ENCODE measurements around the gene IDUA. TPM values are rescaled to one million over a fixed set of nuclear protein-coding genes. Genes with fewer than 3 reads are reported as not detected.

IDUA gene
- total and polyA plus RNA-seq, 8 donors = 8.8 to 278 (median 21.7) TPM

DNA sequence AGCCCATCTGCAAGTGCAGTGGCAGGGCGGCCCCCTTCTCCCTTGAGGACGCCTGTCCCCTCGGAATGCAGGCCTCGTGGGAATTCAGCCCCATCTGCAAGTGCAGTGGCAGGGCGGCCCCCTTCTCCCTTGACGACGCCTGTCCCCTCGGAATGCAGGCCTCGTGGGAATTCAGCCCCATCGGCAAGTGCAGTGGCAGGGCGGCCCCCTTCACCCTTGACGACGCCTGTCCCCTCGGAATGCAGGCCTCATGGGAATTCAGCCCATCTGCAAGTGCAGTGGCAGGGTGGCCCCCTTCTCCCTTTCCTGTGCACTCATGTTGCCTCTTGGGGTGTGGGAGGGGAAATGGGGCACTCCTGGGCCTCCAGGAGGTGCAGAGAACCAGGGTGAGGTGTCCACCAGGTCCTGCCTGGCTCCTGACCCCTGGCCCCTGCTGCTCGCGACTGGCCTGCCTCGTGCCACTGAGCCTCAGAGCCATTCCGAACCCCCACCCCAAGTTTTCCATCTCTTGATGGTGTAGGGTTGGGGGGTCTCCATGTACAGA lies 13.1 kb downstream of the IDUA start:
- DNase-seq = no peak
- H3K27me3 ChIP-seq = peaks cover 26 to 96% (median 79%) of the 10 kb centered on the region in 3 donors
- H3K27ac ChIP-seq = no peak overlapping the region
- H3K4me3 ChIP-seq = no peak overlapping the region
- WGBS, 5 donors = 58 to 67% (median 62%) methylated on average over 8 to 18 of the region's 18 CpGs
- H3K9me3 ChIP-seq = no peaks in the 10 kb centered on the region
- intact Hi-C loops (cut with DNase I; ENCODE audit: low total_unique reads) = no loop called here
- peaks cover 29 to 49% (median 45%) of the 10 kb centered on the region in 4 donors for H3K4me1 ChIP-seq
- TF ChIP-seq EP300 (IDR thresholded peaks at IDR 0.05) (no peak), POLR2A (IDR thresholded peaks at IDR 0.05) (no peak), POLR2AphosphoS5 (IDR thresholded peaks at IDR 0.05) (no peak)
- TF ChIP-seq, protein P1, sequence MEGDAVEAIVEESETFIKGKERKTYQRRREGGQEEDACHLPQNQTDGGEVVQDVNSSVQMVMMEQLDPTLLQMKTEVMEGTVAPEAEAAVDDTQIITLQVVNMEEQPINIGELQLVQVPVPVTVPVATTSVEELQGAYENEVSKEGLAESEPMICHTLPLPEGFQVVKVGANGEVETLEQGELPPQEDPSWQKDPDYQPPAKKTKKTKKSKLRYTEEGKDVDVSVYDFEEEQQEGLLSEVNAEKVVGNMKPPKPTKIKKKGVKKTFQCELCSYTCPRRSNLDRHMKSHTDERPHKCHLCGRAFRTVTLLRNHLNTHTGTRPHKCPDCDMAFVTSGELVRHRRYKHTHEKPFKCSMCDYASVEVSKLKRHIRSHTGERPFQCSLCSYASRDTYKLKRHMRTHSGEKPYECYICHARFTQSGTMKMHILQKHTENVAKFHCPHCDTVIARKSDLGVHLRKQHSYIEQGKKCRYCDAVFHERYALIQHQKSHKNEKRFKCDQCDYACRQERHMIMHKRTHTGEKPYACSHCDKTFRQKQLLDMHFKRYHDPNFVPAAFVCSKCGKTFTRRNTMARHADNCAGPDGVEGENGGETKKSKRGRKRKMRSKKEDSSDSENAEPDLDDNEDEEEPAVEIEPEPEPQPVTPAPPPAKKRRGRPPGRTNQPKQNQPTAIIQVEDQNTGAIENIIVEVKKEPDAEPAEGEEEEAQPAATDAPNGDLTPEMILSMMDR (IDR thresholded peaks at IDR 0.05) = no peak
- no peaks in the 10 kb centered on the region for H3K36me3 ChIP-seq

DNA sequence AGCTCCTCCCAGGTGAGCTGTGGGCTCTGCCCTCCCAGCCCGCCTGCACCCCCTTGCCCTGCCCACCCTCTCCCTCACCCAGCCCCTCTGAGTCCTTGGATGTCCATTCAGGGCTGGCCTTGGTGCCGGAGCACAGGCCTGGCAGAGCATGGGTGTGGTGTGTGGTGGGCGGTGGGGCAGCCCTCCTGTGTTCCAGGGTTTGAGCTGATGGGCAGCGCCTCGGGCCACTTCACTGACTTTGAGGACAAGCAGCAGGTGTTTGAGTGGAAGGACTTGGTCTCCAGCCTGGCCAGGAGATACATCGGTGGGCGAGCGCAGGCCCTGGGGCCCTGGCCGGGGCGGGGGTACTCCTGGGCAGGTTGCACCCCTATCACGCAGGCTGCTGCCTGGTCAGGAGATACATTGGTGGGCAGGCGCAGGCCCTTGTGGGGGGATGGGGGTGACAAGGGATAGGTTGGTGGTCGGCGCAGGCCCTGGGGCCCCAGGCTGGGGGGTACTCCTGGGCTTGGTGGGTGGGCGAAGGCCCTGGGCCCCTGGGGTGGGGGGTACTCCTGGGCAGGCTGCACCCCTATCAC lies 13.9 kb downstream of the IDUA start:
- intact Hi-C loops (cut with DNase I; ENCODE audit: low total_unique reads) = no loop called here
- no peak for DNase-seq
- Histone ChIP-seq H3K4me1 (peaks cover 29 to 49% (median 44%) of the 10 kb centered on the region in 4 donors), H3K27me3 (peaks cover 26 to 100% (median 86%) of the 10 kb centered on the region in 3 donors), H3K9me3 (no peaks in the 10 kb centered on the region), H3K4me3 (no peak overlapping the region), H3K36me3 (no peaks in the 10 kb centered on the region), H3K27ac (no peak overlapping the region)
- WGBS, 5 donors = 71 to 79% (median 78%) methylated on average over 7 to 15 of the region's 15 CpGs
- no peak for TF ChIP-seq POLR2AphosphoS5 (IDR thresholded peaks at IDR 0.05)
- TF ChIP-seq, protein P1 (IDR thresholded peaks at IDR 0.05) = no peak
- TF ChIP-seq EP300 (IDR thresholded peaks at IDR 0.05) = no peak
- TF ChIP-seq POLR2A (IDR thresholded peaks at IDR 0.05) = no peak

DNA sequence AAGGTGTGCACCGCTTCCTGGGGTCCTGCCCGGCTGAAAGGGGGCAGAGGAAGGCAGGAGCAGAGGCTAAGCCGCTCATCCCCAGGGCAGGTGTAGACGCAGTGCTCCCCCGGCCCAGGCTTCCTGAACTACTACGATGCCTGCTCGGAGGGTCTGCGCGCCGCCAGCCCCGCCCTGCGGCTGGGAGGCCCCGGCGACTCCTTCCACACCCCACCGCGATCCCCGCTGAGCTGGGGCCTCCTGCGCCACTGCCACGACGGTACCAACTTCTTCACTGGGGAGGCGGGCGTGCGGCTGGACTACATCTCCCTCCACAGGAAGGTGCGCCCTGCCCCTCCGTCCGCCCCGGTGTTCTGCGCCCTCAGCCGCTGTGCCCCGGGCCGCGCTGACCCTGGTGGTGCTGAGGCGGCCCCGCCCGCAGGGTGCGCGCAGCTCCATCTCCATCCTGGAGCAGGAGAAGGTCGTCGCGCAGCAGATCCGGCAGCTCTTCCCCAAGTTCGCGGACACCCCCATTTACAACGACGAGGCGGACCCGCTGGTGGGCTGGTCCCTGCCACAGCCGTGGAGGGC lies 14.8 kb downstream of the IDUA start:
- DNase-seq = no peak
- peaks cover 29 to 41% (median 36%) of the 10 kb centered on the region in 4 donors for H3K4me1 ChIP-seq
- H3K27me3 ChIP-seq = peaks cover 26 to 99% (median 90%) of the 10 kb centered on the region in 3 donors
- intact Hi-C loops (cut with DNase I; ENCODE audit: low total_unique reads) = no loop called here
- TF ChIP-seq EP300 (IDR thresholded peaks at IDR 0.05) (no peak), POLR2A (IDR thresholded peaks at IDR 0.05) (no peak), POLR2AphosphoS5 (IDR thresholded peaks at IDR 0.05) (no peak)
- H3K27ac ChIP-seq = no peak overlapping the region
- no peaks in the 10 kb centered on the region for H3K9me3 ChIP-seq
- H3K36me3 ChIP-seq = no peaks in the 10 kb centered on the region
- WGBS, 5 donors = 12 to 26% (median 19%) methylated on average over 21 to 48 of the region's 48 CpGs
- peak overlapping the region in 1 of 4 donors; percentile 39 for H3K4me3 ChIP-seq

DNA sequence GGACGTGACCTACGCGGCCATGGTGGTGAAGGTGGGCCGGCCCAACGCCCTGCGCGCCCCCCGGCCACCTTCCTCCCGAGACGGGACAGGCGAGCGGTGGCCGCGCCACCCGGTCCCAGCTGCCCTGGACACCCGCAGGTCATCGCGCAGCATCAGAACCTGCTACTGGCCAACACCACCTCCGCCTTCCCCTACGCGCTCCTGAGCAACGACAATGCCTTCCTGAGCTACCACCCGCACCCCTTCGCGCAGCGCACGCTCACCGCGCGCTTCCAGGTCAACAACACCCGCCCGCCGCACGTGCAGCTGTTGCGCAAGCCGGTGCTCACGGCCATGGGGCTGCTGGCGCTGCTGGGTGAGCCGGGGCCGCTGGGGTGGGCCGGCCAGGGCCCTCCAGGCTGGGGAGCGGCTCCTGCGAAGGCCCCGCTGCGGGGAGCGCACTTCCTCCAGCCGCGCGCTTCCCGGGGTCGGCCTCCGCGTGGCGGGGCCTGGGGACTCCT lies 15.3 kb downstream of the IDUA start:
- peak; percentile 72 to 90 for DNase-seq
- no peak overlapping the region for H3K27ac ChIP-seq
- intact Hi-C loops (cut with DNase I; ENCODE audit: low total_unique reads) = no loop called here
- TF ChIP-seq POLR2AphosphoS5 (IDR thresholded peaks at IDR 0.05) (no peak), EP300 (IDR thresholded peaks at IDR 0.05) (no peak), POLR2A (IDR thresholded peaks at IDR 0.05) (no peak)
- TF ChIP-seq, protein P1 (IDR thresholded peaks at IDR 0.05) = no peak
- H3K27me3 ChIP-seq = peaks cover 26 to 99% (median 89%) of the 10 kb centered on the region in 3 donors
- no peaks in the 10 kb centered on the region for H3K36me3 ChIP-seq
- peaks cover 27 to 35% (median 31%) of the 10 kb centered on the region in 4 donors for H3K4me1 ChIP-seq
- peak overlapping the region in 3 of 4 donors; percentile 12 to 39 (median 20) for H3K4me3 ChIP-seq
- H3K9me3 ChIP-seq = peaks cover 0 to 5% (median 0%) of the 10 kb centered on the region in 4 donors
- 0 to 3% (median 2%) methylated on average over 29 to 54 of the region's 54 CpGs for WGBS, 5 donors
